Ishikawa (cell line): ENCODE data around the gene NTSR1.

Source experiments
- CEBPB ChIP-seq: IDR thresholded peaks from 2 replicates; pipeline ENCODE4 v1.6.1; 2012
- CREB1 ChIP-seq: IDR thresholded peaks from 2 replicates; pipeline ENCODE4 v1.6.1; 2012; ENCODE audit warnings: low read depth
- EGR1 ChIP-seq: IDR thresholded peaks from 2 replicates; pipeline ENCODE4 v1.6.1; 2012
- EP300 ChIP-seq: IDR thresholded peaks from 2 replicates; pipeline ENCODE4 v1.6.1; 2012; ENCODE audit warnings: borderline replicate concordance
- FOXM1 ChIP-seq: IDR thresholded peaks from 2 replicates; pipeline ENCODE4 v1.6.1; 2012; ENCODE audit warnings: low read depth, borderline replicate concordance
- NFIC ChIP-seq: IDR thresholded peaks from 2 replicates; pipeline ENCODE4 v1.6.1; 2012
- RAD21 ChIP-seq: IDR thresholded peaks from 2 replicates; pipeline ENCODE4 v1.6.1; 2012; ENCODE audit warnings: low read depth
- TAF1 ChIP-seq: IDR thresholded peaks from 2 replicates; pipeline ENCODE4 v1.6.1; 2012; ENCODE audit warnings: low read depth, mild to moderate bottlenecking
- TCF12 ChIP-seq: IDR thresholded peaks from 2 replicates; pipeline ENCODE4 v1.6.1; 2012; ENCODE audit warnings: low read depth
- TEAD4 ChIP-seq: IDR thresholded peaks from 2 replicates; pipeline ENCODE4 v1.6.1; 2012
- YY1 ChIP-seq: IDR thresholded peaks from 2 replicates; pipeline ENCODE4 v1.6.1; 2012; ENCODE audit warnings: low read depth
- ZBTB7A ChIP-seq: IDR thresholded peaks from 2 replicates; pipeline ENCODE4 v1.6.1; 2012; ENCODE audit warnings: low read depth
- TF ChIP-seq, protein P1 (sequence below): IDR thresholded peaks from 2 replicates; pipeline ENCODE4 v1.6.1; 2012
- TF ChIP-seq, protein P2 (sequence below): IDR thresholded peaks from 2 replicates; pipeline ENCODE4 v1.6.1; 2012; ENCODE audit warnings: low read depth, mild to moderate bottlenecking
- TF ChIP-seq, protein P3 (sequence below): IDR thresholded peaks from 2 replicates; pipeline ENCODE4 v1.6.1; 2012

The NTSR1 gene

DNA sequence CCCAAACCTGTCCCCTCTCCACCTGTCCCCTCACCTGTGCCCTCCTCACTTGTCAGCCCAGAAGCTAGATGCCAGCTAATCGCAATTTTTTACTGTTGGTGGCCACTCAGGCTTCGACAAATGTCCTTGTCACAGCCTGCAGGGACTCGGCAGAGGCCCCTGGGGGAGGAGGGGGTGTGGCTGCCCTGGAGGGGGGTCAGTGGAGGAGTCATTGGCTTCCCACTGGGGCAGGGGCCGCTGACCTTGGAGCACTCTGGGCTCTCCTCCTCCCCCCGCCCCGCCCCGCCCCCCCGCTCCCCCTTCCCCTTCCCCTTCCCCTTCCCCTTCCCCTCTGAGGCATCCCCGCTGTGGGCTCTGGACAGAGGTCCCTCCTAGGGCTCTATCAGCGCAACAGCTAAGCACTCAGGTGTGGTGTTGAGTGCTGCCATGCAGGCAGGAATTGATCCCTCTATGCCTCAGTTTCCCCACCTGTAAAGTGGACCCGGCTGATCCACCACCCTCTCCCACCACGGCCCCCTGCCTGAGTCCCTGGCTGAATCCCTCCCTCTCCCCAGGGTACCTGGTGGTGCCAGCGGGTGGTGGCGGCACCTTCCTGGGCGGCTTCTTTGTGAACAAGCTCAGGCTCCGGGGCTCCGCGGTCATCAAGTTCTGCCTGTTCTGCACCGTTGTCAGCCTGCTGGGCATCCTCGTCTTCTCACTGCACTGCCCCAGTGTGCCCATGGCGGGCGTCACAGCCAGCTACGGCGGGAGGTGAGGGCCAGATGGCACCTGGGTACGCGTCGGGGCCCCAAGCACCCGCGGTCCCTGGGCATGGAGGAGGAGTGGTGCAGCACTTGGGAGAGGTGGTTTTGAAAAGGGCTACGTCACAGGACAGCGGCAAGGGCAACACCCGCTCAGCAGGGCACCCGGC, 42.6 kb upstream of the NTSR1 start:
- TF ChIP-seq EP300 = 0 out of 2 replicates have a peak, but pooled peaks have one; percentile 45
- TF ChIP-seq TEAD4 = no peak
- TF ChIP-seq TCF12 = peak; percentile 22; the same call in 1 of the 2 replicates
- TF ChIP-seq YY1 = 0 out of 2 replicates have a peak, but pooled peaks have one; percentile 27

DNA sequence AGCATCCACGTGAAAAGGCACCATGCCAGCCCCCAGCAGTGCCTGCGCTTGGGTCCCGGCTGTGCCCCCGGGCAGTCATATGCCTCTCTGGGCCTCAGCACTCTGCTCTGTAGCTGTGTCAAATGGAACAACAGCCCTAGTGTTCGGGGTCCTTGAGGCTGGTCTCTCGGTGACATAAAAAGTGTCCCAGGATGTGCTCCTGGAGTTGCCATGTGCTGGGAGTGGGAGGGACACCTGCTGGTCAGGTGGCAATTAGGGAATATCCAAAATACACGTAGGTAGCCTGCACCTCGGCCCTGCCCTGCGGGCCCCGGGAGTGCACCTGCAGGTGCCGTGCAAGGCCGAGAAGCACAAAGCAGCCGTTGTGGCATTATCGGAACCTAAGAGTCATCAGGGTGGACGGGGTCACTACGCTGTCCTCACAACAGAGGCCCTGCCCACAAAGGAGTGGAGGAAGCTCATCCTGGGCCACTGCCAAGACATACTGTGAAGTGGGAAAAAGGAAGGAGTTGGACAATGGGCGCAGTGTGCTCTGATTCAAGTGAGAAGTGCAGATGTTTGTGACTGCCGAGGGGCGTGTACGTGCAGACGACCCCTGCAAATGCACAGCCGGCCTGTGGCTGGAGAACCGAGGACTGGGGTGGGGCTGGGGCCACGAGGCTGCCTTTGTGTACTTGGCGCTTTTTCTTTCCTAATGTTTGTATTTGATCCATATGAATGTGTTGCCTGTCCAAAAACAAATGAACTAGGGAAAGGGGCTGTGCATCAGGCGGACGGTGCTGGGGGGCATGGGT, 41.7 kb upstream of the NTSR1 start:
- no peak; the same call in 1 of the 2 replicates for TF ChIP-seq TCF12
- TF ChIP-seq NFIC = peak; percentile 59

DNA sequence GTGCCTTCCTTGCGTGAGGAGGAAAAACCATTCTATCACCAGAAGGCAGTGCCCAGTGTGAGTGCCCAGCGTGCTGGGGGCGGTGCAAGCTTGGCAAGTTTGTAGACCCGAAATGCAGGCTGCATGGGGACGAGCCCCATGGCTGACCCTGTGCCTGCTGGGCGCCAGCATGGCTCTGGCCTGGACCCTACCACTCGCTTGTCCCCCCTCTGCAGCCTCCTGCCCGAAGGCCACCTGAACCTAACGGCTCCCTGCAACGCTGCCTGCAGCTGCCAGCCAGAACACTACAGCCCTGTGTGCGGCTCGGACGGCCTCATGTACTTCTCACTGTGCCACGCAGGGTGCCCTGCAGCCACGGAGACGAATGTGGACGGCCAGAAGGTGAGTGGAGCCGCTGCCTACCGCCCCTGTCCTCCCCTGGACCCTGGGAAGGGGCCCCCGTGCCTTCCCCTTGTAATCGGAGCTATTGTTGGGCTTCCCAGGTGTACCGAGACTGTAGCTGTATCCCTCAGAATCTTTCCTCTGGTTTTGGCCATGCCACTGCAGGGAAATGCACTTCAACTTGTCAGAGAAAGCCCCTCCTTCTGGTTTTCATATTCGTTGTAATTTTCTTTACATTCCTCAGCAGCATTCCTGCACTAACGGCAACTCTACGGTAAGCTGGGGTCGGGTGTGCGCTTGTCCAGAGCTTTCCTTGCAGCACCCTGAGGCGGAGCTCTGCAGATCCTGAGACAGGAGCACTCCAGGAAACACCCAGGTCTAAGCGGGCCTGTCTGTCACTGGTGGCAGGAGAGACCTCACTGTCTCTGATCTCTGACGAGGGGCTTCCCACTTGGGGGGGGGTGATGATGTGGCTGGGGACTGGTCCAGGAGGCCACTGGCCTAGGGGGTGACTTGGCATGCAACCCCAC, 40.9 kb upstream of the NTSR1 start:
- no peak for TF ChIP-seq YY1
- TF ChIP-seq, protein P1, sequence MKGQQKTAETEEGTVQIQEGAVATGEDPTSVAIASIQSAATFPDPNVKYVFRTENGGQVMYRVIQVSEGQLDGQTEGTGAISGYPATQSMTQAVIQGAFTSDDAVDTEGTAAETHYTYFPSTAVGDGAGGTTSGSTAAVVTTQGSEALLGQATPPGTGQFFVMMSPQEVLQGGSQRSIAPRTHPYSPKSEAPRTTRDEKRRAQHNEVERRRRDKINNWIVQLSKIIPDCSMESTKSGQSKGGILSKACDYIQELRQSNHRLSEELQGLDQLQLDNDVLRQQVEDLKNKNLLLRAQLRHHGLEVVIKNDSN = no peak
- no peak for TF ChIP-seq FOXM1

DNA sequence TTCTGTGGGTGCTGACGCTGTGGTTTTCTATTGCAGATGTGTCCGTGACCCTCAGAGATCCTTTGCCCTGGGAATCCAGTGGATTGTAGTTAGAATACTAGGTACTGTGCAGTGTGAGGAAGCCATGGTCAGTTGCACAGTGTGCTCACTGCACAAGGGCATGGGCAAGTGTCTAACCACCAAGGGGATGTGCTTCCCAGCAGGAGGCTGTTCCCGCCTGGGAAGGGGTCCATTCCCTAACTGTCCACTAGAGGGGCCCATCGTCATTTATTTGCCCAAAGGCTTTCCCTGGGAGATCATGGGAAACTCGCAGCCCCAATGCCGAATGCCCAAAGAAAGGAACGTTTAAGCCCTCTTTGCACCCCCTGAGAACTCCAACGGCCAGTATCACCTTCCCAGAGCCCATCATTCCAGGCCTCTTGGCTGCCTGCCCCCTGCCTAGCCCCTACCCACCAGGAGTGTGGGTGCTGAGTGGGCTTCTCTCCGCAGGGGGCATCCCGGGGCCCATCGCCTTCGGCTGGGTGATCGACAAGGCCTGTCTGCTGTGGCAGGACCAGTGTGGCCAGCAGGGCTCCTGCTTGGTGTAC, 40.1 kb upstream of the NTSR1 start:
- peak; percentile 93 for TF ChIP-seq RAD21
- TF ChIP-seq, protein P2, sequence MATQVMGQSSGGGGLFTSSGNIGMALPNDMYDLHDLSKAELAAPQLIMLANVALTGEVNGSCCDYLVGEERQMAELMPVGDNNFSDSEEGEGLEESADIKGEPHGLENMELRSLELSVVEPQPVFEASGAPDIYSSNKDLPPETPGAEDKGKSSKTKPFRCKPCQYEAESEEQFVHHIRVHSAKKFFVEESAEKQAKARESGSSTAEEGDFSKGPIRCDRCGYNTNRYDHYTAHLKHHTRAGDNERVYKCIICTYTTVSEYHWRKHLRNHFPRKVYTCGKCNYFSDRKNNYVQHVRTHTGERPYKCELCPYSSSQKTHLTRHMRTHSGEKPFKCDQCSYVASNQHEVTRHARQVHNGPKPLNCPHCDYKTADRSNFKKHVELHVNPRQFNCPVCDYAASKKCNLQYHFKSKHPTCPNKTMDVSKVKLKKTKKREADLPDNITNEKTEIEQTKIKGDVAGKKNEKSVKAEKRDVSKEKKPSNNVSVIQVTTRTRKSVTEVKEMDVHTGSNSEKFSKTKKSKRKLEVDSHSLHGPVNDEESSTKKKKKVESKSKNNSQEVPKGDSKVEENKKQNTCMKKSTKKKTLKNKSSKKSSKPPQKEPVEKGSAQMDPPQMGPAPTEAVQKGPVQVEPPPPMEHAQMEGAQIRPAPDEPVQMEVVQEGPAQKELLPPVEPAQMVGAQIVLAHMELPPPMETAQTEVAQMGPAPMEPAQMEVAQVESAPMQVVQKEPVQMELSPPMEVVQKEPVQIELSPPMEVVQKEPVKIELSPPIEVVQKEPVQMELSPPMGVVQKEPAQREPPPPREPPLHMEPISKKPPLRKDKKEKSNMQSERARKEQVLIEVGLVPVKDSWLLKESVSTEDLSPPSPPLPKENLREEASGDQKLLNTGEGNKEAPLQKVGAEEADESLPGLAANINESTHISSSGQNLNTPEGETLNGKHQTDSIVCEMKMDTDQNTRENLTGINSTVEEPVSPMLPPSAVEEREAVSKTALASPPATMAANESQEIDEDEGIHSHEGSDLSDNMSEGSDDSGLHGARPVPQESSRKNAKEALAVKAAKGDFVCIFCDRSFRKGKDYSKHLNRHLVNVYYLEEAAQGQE = no peak

DNA sequence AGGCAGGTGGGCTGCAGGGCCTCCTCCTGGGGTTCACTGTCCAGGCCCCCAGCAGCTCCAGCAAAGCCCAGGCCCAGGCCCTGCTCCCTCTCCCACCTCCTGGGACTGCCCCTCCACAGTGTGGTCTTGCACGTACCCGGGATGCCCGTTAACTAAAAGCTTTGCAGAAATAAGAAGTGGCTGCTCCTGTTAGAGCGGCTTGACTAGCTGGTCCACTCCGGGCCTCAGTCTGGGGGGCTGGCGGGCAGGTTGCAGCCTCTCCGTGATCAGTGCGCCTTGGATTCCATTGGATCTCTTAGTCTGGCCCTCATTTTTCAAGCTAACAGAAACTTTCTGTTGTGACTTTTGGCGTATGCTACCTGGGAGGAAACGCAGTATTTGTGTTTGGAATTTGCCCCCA, 39.4 kb upstream of the NTSR1 start:
- TF ChIP-seq TEAD4 (no peak), RAD21 (no peak)
- TF ChIP-seq, protein P3, sequence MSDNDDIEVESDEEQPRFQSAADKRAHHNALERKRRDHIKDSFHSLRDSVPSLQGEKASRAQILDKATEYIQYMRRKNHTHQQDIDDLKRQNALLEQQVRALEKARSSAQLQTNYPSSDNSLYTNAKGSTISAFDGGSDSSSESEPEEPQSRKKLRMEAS = no peak

DNA sequence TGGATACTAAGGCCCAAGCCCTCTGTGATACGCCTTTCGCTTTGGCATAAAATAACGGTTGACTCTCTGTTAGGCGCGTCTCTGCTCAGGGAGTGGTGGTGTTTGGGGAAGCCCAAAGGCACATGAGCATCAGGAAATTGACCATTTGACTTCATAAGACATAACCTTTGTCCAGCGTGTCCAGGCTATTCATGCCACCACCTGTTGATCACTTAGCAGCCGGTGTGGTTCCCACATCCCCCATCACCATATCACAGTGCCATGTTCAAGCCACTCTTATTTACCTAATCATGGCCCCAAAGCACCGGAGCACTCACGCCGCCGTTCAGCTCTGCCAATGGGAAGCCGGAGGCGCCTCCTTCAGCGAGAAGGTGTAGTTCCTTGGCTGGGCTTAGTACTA, 38.5 kb upstream of the NTSR1 start:
- TF ChIP-seq YY1 = no peak
- no peak for TF ChIP-seq CREB1
- no peak for TF ChIP-seq NFIC

DNA sequence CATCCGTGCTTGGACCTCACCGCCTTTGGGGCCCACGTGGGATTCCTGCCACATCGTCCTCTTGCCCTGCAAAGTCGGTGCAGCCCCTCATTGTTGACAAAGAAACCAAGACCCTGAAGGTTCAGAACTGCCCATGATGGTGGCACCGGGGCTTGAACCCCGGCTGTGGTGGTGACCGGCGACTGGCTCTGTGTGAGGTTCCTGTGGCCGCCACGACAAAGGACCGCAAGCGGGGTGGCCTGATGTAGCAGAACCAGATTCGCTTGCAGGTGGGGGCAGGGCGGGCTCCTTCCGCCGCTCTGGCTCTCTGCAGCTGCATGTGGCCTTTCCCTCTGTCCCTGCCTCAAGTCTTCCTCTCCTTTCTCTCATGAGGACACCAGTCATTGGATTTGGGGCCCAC, 37.6 kb upstream of the NTSR1 start:
- TF ChIP-seq EGR1 (no peak), TAF1 (no peak), CREB1 (no peak), FOXM1 (no peak), TEAD4 (no peak), NFIC (no peak), EP300 (no peak), TCF12 (no peak), RAD21 (no peak), ZBTB7A (no peak), YY1 (no peak), CEBPB (no peak)
- TF ChIP-seq, protein P1 = no peak
- TF ChIP-seq, protein P2 = no peak
- TF ChIP-seq, protein P3 = no peak
